ENCODE results near the gene SLC2A8.

The SLC2A8 gene

DNA sequence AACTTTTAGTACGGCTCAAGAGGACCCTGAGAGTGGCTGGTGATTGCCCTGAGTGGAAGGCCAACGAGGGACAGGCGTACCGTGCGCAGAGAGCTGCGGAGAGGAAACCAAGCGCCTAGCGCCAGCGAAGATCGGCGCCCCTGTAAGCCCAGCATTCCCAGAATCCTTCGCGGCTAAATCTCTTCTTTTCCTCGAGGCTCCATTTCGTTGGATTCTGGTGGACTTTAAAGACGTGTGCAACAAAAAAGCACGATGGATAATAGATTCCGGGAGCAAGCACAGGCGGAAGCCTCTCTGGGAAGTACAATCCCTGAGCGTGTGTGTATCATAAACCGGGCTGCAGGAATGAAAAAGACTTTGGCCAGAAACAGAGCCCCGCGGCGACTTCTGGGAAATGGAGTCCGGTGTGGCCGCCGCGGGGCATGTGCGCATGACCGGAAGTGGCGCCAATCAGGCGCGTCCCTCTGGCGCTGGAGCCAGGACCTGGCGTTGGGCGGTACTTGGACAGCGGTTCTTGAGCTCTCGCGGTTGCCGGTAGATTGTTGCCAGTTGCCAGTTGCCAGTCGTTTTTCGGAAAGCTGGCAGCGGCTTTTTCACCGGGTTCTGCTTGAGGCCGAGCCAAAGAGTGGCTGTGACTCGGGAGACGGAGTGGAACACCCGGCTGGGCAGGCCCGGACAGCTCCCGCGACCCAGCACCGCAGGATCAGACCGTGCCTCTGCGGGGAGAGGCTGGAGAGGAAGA is 27.1 kb downstream of the SLC2A8 start, which contains the start of gene ZNF79:
Gene ZNF79 (plus strand): TSS at position 449 of the 742 bp plus-strand sequence. CDS start 406 bp downstream, outside the sequence.
- peak; percentile 84 for DNase-seq (ENCODE audit: low read depth)
- TF ChIP-seq, protein P1, sequence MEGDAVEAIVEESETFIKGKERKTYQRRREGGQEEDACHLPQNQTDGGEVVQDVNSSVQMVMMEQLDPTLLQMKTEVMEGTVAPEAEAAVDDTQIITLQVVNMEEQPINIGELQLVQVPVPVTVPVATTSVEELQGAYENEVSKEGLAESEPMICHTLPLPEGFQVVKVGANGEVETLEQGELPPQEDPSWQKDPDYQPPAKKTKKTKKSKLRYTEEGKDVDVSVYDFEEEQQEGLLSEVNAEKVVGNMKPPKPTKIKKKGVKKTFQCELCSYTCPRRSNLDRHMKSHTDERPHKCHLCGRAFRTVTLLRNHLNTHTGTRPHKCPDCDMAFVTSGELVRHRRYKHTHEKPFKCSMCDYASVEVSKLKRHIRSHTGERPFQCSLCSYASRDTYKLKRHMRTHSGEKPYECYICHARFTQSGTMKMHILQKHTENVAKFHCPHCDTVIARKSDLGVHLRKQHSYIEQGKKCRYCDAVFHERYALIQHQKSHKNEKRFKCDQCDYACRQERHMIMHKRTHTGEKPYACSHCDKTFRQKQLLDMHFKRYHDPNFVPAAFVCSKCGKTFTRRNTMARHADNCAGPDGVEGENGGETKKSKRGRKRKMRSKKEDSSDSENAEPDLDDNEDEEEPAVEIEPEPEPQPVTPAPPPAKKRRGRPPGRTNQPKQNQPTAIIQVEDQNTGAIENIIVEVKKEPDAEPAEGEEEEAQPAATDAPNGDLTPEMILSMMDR (IDR thresholded peaks at IDR 0.05; ENCODE audit: control insufficient read depth, extremely low read depth, insufficient read depth): no peak
- H3K4me3 ChIP-seq (ENCODE audit: low read depth, low read length): peak within 1 kb of the TSS; percentile 79

DNA sequence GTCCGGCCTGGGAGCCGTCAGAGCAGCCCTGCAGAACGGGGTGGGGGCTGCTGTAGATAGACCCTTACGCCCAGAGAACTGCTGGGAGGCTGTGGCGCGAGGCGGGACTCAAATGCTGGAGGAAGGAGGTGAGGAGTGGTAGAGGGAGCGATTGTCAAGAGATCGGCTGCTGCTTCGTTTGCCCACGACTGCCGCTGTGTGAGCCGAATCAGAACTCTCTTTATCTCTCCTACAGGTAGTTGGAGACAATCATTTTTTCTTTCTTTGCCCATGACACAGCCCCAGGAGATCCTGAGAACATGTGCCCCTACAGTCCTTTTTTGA is 27.7 kb downstream of the SLC2A8 start:
- peak overlapping the region; percentile 79 for H3K4me3 ChIP-seq (ENCODE audit: low read depth, low read length)
- TF ChIP-seq, protein P1 (IDR thresholded peaks at IDR 0.05; ENCODE audit: control insufficient read depth, extremely low read depth, insufficient read depth): peak; percentile 35; the same call in 1 of the 2 replicates
- no peak for DNase-seq (ENCODE audit: low read depth)

DNA sequence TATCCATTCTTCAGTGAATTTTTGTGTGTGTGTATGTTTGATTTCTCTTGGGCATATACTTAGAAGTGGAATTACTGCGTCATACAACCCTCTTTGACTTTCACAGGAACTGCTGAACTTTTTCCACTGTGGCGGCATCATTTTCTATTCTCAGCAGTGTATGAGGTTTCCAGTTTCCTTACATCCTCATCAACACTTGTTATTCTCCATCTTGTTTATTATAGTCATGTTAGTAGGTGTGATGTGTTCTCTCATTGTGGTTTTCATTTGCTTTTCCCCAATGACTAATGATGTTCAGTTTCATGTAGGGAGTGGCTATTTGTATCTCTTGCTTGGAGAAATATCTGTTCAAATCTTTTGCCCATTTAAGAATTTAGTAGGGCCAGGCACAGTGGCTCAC is 29.8 kb downstream of the SLC2A8 start:
- TF ChIP-seq, protein P1 (IDR thresholded peaks at IDR 0.05; ENCODE audit: control insufficient read depth, extremely low read depth, insufficient read depth): no peak
- DNase-seq (ENCODE audit: low read depth): no peak
- H3K4me3 ChIP-seq (ENCODE audit: low read depth, low read length): no peak overlapping the region

DNA sequence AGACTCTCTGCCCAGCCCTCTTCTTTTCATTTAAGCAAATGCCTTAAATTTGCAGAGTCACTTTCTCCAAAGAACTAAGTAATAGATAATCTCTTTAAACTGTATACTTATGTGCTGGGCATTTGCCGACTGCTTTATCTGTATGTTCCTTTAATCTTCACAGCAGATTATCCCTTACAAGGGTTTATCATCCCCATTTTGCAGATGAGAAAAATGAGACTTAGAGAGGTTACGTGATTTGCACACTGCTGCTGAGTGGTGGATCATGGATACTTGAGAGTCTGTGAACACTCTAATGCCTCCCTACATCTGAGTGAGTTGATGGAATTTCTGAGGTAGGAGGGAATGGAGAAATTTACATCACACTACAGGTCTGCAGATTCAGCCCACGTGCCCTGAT is 31.4 kb downstream of the SLC2A8 start:
- no peak overlapping the region for H3K4me3 ChIP-seq (ENCODE audit: low read depth, low read length)
- TF ChIP-seq, protein P1 (IDR thresholded peaks at IDR 0.05; ENCODE audit: control insufficient read depth, extremely low read depth, insufficient read depth): no peak
- no peak for DNase-seq (ENCODE audit: low read depth)

DNA sequence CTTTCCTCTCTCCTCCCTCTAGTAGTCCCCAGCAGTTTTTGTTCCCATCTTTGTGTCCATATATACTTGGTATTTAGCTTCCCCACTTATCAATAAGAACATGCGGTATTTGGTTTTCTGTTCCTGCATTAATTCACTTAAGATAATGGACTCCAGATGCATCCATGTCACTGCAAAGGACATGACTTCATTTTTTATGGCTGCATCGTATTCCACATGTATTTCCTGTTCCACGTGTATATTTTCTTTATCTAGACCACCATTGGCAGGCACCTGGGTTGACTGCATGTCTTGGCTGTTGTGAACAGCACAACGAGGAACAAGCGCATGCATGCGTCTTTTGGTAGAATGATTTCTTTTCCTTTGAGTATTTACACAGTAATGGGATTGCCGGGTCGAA is 33.4 kb downstream of the SLC2A8 start:
- TF ChIP-seq, protein P1 (IDR thresholded peaks at IDR 0.05; ENCODE audit: control insufficient read depth, extremely low read depth, insufficient read depth): no peak

DNA sequence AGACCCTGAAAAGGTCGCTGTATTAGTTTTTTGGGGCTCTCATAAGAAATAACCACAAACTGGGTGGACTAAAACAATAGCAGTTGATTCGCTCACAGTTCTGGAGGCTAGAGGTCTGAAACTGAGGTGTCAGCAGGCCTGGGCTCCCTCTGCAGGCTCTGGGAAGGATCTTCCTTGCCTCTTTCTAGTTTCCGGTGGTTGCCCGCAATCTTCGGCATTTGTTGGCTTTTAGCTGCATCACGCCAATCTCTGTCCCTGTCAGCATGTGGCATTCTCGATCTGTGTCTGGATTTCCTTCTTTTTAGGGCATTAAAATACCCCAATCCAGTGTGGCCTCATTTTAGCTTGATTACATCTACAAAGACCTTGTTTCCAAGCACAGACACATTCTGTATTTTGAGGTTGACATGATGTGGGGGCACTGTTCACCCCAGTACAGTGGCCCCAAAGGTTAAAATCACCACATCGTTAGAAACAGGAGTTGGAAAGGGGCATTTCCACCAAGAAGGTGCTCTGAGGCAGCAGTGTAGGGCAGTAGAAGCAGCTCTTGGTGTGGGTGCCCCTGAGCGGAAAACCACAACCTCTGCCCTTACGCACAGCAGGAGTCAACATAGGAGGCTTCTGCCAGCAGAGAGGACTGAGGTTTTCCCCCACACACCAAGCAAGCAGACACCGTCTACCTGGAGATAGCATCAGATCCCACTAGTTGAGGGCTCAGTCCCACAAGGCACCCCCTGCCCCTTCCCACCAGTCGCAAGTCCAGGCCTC is 40.7 kb downstream of the SLC2A8 start:
- DNase-seq (ENCODE audit: low read depth): no peak
- TF ChIP-seq, protein P1 (IDR thresholded peaks at IDR 0.05; ENCODE audit: control insufficient read depth, extremely low read depth, insufficient read depth): no peak
- H3K4me3 ChIP-seq (ENCODE audit: low read depth, low read length): no peak overlapping the region

More for the DNA sequence above, 33.4 kb downstream of the SLC2A8 start:
- H3K4me3 ChIP-seq (ENCODE audit: low read depth, low read length): no peak overlapping the region
- no peak for DNase-seq (ENCODE audit: low read depth)

Measured in LNCaP clone FGC (cell line).